Measurements from ENCODE around the gene HLF. TPM values are rescaled to one million over a fixed set of nuclear protein-coding genes. Genes with fewer than 3 reads are reported as not detected.

Gene HLF
- total RNA-seq, 4 donors from 2014 or later: 19.8 to 46.7 (median 29.9) TPM

DNA sequence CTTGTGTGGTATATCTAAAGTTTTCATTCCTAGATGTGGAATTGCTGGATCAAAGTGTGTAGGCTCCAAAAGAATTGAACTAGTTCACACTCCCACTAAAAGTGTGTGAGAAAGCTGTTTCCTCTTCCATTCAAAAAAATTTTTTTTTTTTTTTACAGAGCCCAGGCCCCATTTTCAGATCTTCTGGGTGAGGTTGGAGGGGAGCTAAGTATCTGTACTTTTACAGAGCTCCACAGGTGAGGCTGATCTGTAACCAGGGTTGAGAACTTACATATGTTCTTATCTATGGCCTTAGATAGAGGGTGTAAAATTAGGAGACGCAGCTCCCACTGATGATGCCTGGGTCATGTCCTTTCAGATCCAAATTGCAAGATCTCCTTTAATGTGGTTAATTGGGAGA lies 31.9 kb downstream of the HLF start:
- H3K4me3 ChIP-seq (ENCODE audit: low read depth, poor library complexity, severe bottlenecking): no peak overlapping the region
- intact Hi-C loops (cut with DNase I; ENCODE audit: low total_unique reads): no loop called here
- DNase-seq (ENCODE audit: low spot score in 2 of 2): no peak
- TF ChIP-seq, protein P1, sequence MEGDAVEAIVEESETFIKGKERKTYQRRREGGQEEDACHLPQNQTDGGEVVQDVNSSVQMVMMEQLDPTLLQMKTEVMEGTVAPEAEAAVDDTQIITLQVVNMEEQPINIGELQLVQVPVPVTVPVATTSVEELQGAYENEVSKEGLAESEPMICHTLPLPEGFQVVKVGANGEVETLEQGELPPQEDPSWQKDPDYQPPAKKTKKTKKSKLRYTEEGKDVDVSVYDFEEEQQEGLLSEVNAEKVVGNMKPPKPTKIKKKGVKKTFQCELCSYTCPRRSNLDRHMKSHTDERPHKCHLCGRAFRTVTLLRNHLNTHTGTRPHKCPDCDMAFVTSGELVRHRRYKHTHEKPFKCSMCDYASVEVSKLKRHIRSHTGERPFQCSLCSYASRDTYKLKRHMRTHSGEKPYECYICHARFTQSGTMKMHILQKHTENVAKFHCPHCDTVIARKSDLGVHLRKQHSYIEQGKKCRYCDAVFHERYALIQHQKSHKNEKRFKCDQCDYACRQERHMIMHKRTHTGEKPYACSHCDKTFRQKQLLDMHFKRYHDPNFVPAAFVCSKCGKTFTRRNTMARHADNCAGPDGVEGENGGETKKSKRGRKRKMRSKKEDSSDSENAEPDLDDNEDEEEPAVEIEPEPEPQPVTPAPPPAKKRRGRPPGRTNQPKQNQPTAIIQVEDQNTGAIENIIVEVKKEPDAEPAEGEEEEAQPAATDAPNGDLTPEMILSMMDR (IDR thresholded peaks at IDR 0.05): no peak
- no peak for TF ChIP-seq POLR2A (IDR thresholded peaks at IDR 0.05)
- 96 to 98% methylated on average over 1 of the region's 1 CpG for WGBS, 2 donors

DNA sequence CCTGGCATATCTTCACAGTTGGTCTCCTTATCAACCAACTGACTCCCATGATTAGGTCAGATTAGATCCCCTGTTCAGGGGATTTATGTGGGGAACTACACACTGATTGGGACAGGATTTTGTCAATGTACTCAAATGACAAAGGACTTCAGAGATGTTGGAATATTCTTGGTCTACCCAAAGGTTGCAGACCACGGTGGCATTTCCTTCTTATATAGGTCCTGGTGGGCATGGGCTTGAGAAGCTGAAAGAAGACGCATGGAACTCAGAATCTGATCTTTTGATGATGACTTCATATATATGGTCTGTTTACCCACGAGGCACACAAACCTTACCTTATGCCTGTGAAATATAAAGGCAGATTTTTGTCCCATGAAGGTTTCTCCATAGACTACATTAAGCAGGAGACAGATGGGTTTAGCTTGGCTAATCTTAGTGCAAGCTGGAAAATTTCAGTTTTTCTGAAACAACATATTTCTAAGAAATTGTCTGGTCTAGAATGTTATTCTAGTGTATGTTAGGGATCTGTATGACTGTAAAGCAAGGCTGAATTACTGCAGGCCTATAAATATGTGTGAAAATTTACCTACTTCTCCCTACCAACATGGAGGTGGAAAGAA lies 33.5 kb downstream of the HLF start:
- no peak overlapping the region for H3K4me3 ChIP-seq (ENCODE audit: low read depth, poor library complexity, severe bottlenecking)
- WGBS, 2 donors: 84 to 89% methylated on average over 3 of the region's 3 CpGs
- DNase-seq (ENCODE audit: low spot score in 2 of 2): no peak
- TF ChIP-seq, protein P1 (IDR thresholded peaks at IDR 0.05): no peak
- no peak for TF ChIP-seq POLR2A (IDR thresholded peaks at IDR 0.05)
- intact Hi-C loops (cut with DNase I; ENCODE audit: low total_unique reads): no loop called here

DNA sequence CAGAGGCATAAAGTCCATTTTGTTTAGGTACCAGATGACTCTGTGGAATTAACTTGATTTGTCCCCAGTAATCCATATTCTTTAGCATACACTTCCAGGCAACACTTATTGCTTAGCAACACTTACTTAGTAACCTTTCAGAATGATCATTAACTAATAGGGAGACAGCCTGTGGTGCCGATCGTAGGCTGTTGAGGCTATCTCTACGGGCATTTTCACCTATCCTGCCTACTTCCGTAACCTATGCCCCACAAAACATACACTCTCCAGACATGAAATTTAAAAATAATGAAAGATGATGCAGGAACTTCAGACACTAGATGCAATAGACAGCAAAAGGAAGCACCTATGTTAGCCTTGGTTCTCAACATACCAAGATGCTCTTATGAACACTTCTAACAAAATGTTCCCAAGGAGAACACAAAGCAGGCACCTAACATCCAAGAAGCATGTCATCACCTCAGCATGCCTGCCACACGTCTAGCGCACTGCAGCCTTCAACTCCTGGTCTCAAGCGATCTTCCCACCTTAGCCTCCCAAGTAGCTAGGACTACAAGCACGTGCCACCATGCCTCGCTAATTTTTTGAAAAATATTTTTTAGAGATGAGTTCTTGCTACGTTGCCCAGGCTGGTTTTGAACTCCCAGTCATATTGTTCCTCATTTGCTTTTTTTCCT lies 34.5 kb downstream of the HLF start:
- TF ChIP-seq, protein P1 (IDR thresholded peaks at IDR 0.05): no peak
- WGBS, 2 donors: 96% methylated on average over 10 of the region's 10 CpGs
- no peak overlapping the region for H3K4me3 ChIP-seq (ENCODE audit: low read depth, poor library complexity, severe bottlenecking)
- intact Hi-C loops (cut with DNase I; ENCODE audit: low total_unique reads): no loop called here
- DNase-seq (ENCODE audit: low spot score in 2 of 2): no peak

DNA sequence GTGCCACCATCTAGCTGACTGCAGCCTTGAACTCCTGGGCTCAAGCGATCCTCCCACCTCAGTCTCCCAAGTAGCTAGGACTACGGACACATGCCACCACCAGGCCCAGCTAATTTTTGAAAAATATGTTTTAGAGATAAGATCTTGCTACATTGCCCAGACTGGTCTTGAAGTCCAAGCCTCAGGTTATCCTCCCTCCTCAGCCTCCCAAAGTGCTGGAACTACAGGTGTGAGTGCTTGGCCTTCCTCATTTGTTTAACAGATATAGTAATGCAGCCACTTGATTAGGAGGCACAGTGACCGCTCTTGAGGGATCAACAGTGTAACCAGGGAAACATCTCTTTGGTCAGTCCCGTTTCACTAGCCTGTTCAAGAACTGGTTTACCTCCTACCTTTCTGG lies 35.1 kb downstream of the HLF start:
- no peak for DNase-seq (ENCODE audit: low spot score in 2 of 2)
- H3K4me3 ChIP-seq (ENCODE audit: low read depth, poor library complexity, severe bottlenecking): no peak overlapping the region
- intact Hi-C loops (cut with DNase I; ENCODE audit: low total_unique reads): no loop called here
- no peak for TF ChIP-seq POLR2A (IDR thresholded peaks at IDR 0.05)
- TF ChIP-seq, protein P1 (IDR thresholded peaks at IDR 0.05): no peak
- WGBS, 2 donors: 94 to 99% methylated on average over 4 of the region's 4 CpGs

DNA sequence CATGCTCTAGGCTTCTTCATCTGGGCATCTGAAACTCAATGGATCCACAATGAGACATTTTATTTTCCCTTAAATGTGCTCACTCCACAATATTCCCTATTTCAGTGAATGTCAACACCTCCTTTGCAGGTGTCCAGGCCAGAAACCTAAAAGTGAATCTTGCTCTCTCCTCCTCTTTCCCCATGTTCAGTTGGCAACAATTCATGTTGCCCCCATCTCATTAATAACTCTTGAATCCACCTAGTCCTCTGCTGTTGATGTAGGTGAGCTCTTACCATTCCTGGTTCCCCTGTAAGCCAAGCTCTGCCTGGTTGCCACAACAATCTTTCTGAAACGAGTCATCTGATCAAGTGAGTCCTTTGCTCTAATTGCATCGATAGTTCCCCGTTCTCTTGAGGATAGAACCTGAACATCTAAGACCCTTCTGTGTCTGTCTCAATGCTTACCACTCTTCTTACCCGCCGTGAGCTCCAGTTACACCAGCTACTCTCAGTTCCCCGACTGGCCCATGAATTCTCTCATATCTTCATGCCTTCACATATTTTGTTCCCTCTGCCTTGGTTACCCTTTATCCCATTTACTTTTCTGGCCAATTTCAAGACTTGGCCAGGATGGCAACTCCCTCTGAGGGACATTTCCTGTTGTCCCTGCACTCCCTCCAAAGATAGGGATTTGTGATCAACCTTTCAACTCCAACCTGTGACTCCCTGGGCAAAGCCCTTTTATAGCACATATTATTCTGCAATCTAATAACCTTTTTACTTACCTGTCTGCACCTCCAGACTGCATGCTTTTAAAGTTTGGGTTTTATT lies 35.9 kb downstream of the HLF start:
- TF ChIP-seq, protein P1 (IDR thresholded peaks at IDR 0.05): no peak
- TF ChIP-seq POLR2A (IDR thresholded peaks at IDR 0.05): no peak
- intact Hi-C loops (cut with DNase I; ENCODE audit: low total_unique reads): no loop called here
- H3K4me3 ChIP-seq (ENCODE audit: low read depth, poor library complexity, severe bottlenecking): no peak overlapping the region
- no peak for DNase-seq (ENCODE audit: low spot score in 2 of 2)
- WGBS, 2 donors: 90% methylated on average over 6 of the region's 6 CpGs

All from lower leg skin (tissue), 4 donors.